GM21526 (cell line): ENCODE results near the gene MAST2.
"Not testable (repeated sequence)": the region's sequence is repeated elsewhere in the genome, so short reads cannot be mapped to it uniquely, and the experiment has no call there.

Source experiments
- ATAC-seq: cut with Tn5 transposase; IDR thresholded peaks from one replicate; pipeline ENCODE4 v1.9.1; 2021; ENCODE audit warnings: moderate library complexity; ENCODE audit not compliant: unreplicated experiment, low FRiP score

The MAST2 gene

DNA sequence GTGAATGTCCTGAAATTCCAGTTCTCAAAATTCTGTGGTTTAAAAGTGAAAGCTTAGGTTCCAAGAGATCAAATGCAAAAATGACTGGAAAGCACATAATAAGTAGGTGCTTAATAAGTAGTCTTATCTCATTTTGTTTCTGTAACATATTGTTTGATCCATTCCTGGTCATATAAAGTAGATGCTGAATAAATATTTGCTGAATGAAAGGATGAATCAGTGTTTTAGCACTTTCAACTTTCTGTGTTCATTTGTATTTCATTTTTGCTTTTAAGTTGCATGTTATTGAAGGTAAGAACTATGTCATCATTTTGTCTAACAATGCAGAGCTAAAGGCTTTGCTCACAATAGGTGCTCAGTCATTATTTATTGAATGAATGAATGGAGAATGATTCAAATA is 6.3 kb downstream of the MAST2 start:
- no peak for ATAC-seq

DNA sequence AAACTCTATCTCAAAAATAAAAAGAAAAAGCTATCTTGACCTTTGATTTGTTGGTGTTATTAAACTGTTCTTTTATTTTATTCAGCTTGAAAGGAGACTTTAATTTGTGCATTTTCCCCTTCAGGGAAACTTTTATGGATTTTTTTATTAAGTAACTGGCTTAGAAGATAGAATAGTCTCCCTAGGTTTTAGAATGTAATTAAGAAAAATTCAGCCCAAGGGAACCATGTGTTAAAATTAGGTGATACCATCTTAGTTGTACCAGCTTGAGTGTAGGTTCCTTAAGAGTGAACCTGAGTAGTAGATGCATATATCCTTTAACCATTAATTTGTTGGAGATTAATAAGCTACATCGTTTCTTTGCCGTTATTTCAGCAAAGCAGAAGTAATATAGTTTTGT is 11.4 kb downstream of the MAST2 start:
- ATAC-seq: no peak

DNA sequence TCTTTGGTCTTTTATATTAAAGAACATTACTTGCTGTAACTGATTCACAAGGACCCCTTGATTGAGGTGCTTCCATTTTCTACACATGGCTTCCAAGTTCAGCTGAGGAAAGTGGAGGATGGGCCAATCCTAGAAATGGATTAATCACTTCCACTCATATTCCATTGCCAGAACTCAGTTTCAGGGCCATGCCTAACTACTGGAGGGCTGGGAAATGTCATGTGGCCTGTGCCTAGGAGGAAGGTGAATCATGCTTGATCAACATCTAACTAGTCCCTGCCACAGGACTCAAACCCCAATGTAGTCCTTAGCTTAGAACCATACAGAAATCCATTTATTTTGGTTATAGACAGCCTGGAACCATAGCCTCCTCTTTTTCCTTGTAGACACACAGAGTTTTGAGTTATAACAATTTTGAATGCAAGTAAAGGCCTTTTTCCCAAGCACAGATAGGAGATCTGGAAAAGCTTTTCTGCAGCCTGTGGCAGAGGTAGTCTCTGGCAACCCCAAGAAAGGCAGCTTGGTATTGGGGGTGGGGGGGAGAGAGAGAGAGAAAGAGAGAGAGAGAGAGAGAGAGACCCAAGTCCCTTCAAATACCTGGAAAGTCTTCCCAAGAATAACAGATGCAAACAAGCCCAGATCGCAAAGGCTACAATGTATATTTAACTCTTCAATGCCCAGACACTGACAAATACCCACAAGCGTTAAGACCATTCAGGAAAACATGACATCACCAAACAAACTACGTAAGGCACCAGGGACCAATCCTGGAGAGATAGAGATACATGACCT is 12.5 kb downstream of the MAST2 start:
- ATAC-seq: no peak

DNA sequence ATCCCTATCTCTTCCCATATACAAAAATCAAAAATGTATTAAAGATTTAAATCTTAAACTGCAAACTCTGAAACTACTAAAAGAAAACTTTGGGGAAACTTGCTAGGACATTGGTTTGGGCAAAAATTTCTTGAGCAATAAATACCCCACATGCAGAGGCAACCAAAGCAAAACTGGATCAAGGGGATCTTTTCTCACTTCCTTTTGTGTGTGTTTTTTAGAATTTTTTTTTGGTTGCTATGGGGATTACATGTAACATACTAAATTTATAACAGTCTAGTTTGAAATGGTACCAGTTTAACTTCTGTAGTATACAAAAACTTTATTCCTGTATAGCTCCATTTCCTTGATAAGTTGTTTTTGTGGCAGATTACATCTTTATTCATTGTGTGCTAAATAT is 16.8 kb downstream of the MAST2 start:
- no peak for ATAC-seq

DNA sequence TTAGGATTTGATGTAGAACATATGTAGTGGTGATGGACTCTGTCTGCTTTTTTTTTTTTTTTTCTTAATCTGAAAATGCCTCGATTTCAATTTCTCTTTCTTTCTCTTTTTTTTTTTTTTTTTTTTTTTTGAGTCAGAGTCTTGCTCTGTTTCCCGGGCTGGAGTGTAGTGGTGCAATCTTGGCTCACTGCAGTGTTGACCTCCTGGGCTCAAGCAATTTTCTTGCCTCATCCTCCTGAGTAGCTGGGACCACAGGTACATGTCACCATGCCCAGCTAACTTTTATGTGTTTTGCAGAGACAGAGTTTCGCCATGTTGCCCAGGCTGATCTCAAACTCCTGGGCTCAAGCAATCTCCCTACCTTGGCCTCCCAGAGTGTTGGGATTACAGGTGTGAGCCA is 17.4 kb downstream of the MAST2 start:
- ATAC-seq: no peak

DNA sequence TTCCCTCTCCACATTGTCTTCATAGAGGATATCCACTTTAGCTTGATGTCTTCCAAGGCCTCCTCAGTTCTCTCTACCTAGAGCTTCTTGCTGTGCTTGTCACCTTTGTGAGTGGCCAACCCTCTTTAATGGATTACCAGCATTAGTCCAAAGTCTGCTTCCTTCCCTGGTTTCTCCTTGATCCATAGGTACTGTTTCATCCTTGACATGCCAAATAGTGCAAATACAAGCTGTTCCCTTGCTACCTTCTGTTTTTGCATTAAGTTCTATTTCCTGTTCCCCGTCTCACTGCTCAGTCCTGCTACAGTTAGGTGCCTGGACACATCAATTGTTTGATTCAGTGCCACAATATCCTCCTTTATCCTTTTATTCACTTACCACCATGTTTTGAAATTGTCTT is 19.2 kb downstream of the MAST2 start:
- no peak for ATAC-seq

DNA sequence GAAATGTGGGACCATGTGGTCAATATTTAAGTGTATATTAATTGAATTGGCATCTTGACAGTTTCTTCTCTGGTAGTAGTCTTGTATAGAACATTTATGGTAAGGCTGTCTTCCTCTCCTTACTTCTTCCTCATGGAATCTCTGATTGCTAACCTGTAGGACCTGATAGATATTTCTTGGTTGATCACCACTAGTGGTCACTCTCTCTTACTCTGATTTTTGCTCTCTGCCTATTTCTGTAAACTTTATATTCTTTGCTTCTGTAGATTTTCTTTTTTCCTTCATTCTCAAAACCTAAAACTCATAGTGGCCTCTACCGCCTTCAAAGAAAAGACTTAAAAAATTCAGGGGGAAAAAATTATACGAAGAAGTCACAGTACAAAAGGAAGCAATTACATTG is 21.2 kb downstream of the MAST2 start:
- ATAC-seq: no peak

DNA sequence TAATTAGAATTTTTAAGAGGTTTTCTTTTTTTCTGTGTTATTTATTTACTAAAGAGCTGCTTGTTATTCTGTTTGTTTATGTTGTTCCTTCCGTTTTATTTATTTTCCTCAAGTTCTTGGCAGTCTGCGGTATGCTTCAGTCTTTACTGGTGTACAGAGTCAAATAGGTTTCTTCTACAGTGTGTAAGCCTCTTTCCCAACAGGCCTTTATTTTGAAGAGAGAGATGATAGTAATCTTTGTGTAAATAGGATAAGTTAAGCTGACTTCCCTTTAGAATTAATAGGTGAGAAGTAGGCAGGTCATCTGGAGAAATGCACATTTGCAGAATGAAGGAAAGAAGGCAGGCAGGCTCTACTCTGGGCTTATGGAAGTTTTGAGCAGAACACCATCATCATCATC is 23.8 kb downstream of the MAST2 start:
- ATAC-seq: no peak

DNA sequence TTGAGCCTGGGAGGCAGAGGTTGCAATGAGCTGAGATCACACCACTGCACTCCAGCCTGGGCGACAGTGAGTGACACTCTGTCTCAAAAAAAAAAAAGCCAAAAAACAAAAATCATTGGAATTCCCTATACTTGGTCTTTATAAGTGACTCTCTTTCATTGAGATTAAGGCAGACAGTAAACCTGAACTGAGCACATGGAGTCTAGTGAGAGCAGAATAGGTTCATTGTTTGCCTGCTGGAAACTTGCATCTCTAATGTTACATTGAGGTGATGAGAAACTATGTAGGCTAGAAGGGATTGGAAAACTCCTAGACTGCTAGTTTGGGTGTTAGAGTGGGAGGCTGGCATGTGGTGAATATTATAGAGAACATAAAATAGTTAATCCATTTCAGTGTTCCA is 25.4 kb downstream of the MAST2 start:
- no peak for ATAC-seq

DNA sequence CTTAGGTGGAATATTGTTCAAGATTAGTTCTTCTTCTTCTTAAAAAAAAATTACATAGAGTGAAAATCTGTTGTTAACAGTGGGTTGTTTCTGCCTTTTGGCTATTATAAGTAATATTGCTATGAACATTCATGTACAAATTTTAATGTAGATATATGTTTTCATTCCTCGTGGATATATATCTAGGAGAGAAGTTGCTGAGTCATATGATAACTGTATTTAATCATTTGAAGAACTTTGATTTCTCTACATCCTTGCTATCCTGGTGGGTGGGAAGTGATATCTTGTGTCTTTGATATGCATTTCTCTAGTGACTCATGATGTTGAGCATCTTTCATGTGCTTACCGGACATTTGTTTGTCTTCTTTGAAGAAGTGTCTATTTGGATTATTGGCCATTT is 29.9 kb downstream of the MAST2 start:
- no peak for ATAC-seq

DNA sequence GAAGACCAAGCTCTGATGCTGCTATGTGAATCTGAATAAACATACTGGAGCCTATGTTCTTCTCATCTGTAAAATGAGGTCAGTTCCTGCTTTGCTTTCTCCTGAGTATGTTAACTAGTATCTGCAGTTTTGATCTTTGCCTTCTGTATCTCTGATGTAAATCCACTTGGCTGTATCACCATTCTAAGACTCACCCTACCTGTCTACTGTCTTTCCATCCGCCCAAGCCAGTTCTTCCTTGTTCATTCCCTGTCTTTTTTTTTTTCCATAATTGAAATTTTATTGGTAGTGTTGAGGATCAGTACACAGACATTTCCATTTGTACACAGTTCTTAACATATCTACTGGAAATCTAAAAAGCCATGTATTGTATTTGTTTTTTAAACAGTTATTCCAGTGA is 31.3 kb downstream of the MAST2 start:
- ATAC-seq: no peak

DNA sequence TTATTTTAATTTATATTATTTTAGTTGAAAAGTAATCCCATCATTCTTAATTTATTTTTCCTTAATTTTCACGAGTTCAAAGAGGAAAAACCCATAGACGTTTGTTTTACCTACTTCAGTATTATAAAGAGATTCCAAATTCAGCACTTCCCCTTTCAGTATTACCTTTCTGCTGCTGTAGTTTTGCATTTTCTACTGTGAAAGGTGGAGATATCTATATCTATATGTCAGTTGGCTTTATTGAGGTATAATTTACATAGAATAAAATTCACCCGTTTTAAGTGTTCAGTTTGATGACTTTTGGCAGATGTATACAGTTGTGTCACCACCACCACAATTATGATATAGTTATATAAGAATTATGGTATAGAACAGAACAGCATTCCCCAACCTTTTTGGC is 33.0 kb downstream of the MAST2 start:
- no peak for ATAC-seq

DNA sequence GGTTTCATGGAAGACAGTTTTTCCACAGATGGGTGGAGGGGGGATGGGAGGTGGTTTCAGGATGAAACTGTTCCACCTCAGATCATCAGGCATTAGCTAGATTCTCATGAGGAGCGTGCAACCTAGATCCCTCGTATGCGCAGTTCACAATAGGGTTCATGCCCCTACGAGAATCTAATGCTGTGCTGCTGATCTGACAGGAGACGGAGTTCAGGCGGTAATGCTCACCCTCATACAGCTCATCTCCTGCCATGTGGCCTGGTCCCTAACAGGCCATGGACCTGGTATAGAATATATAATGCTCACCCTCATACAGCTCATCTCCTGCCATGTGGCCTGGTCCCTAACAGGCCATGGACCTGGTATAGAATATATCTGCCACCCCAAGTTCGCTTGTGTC is 33.4 kb downstream of the MAST2 start:
- ATAC-seq: not testable (repeated sequence)

DNA sequence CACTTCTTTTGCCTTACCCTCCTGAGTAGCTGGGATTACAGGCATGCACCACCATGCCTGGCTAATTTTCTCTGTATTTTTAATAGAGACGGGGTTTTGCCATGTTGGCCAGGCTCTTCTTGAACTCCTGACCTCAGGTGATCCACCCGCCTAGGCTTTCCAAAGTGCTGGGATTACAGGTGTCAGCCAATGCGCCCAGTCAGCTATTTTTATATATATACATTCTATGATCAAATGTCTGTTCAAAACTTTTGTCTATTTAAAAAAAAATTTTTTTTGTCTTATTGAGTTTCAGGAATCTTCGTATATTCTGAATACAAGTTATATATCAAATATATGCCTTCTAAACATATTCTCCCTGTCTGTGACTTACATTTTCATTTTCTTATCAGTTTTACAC is 34.9 kb downstream of the MAST2 start:
- not testable (repeated sequence) for ATAC-seq

DNA sequence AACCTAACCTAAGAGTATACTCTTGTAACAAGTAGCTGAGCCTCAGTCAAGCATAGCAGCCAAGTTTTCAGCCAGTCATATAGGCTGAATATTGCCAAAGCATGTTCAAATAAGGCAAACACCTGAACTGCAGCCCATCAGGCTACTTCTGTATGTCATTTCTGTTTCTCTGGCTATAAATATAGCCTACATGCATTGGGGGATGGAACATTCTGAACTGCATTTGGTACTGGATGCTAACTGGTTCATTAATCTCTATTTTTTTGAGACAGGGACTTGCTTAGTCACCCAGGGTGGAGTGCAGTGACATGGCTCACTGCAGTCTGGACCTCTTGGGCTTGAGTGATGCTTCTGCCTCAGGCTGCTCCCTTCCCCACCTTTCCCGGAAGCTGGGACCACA is 37.3 kb downstream of the MAST2 start:
- ATAC-seq: no peak

DNA sequence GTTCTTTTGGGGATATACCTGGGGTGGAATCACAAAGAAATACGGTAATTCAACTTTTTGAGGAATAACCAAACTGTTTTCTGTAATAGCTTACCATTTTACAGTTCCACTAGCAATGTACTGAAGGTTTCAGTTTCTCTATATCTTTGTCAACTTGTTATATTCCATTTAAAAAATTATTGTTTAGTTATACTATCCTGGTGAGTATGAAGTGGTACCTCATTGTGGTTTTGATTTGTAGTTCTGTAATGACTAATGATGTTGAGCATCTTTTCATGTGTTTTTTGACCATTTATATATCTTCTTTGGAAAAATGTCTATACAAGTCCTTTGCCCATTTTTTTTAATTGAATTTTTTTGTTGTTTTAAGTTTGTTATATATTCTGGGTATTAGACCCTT is 39.4 kb downstream of the MAST2 start:
- no peak for ATAC-seq

DNA sequence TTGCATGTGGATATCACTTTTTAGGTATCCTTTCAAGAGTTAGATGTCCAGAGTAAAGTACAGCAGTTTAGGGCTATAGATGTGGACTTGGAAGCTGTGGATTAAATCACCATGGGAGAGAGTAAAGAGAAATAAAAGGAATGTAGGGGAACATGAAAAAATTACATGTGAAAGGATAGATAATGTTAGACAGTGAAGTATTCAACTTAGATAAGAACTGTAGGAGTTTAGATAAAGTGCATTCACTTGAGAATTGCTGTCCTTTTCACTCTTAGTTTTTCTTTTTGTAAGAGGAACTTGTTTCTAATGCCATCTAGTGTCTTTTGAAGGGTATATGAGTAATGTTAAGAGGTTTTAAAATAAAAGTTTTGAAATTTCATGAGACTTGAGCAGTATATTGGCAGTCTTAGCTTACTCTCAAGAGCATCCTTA is 40.1 kb downstream of the MAST2 start:
- no peak for ATAC-seq

DNA sequence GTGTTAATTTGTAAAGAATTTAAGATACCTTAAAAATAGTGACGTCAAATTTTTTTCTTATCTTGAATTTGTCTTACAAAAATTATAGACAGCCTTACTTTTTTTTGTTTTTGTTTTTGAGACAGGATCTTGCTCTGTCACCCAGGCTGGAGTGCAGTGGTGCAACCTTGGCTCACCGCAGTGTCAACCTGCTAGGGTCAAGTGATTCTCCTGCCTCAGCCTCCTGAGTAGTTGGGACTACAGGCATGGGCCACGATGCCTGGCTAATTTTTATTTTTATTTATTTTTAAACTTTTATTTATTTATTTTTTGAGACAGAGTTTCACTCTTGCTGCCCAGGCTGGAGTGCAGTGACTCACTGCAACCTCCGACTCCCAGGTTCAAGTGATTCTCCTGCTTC is 40.6 kb downstream of the MAST2 start:
- not testable (repeated sequence) for ATAC-seq

DNA sequence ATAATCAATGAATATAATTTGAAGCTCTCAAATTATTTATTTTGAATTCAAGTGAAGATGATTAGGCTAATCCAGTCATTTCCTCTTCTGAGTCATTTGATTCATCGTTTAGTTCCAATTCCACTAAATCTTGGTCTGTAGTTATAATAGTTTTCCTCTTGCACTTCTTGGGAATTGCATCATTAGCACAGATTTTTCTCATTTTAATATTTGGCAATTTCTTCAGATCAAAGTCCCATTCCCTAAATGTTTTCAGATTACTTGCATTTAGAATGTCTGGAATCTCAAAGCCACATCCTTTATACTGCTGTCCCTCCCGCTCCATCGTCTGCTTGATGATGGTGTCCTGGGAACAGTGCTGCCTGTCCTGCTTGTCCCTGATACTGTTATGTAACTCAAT is 43.5 kb downstream of the MAST2 start:
- ATAC-seq: no peak

DNA sequence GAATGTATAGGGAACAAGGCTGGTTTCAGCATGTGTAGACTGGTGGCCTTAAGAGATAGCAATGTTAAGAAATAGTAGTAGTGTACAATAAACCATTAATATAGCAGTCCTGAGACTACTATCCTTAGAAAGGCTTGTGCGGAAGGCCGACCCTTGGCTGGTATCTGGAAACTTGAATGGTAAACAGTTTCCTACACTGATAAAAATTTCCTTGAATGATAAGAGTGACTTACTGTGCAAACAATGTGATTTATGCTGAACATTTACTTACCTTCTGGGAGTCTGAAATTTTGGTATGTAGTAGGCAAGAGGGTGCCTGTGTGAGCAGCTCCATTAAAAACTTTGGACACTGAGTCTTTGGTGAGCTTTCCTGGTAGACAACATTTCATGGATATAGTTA is 44.7 kb downstream of the MAST2 start:
- no peak for ATAC-seq

DNA sequence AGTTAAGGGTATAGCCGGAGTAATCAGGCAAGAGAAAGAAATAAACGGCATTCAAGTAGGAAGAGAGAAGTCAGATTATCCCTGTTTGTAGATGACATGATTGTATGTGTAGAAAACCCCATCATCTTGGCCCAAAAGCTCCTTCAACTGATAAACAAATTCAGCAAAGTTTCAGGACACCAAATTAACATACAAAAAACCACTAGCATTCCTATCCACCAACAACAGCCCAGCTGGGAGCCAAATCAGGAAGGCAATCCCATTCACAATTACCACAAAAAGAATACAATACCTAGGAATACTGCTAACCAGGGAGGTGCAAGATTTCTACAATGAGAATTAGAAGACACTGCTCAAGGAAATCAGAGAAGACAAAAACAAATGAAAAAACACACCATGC is 45.3 kb downstream of the MAST2 start:
- no peak for ATAC-seq

DNA sequence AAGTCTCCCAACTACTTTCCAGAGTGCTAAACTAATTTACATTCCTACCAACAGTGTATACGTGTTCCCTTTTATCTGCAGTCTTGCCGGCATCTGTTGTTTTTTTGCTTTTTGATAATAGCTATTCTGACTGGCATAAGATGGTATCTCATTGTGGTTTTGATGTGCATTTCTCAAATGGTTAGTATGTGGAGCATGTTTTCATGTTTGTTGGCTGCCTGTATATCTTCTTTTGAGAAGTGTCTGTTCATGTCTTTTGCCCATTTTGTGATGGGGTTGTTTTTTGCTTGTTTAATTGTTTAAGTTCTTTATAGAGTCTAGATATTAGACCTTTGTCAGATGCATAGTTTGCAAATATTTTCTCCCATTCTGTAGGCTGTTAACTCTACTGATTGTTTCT is 46.6 kb downstream of the MAST2 start:
- ATAC-seq: no peak

DNA sequence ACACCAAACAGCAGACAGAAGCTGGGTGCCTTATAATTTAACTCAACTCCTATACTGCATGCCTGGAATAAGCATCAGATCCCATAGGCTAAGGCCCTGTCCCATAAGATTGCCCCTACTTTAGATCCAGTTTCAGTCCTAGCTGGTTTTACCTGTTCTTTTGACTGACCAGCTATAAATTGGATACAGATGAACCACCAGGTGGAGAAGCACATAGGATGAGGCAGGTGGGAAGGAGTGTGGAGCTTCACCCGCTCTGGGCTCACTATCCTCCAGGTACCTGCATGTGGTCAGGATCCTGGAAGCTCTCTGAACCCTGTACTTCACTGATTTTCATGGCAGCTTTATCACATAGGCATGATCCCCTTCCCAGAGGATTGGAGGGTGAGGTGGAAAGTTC is 51.3 kb downstream of the MAST2 start:
- no peak for ATAC-seq
